ENCODE measurements around the gene PTGIS. TPM values are rescaled to one million over a fixed set of nuclear protein-coding genes. Genes with fewer than 3 reads are reported as not detected.

PTGIS gene
- total and polyA plus RNA-seq, 2 of the 4 experiments (the other 2 are of a cell fraction): 1.6 to 2.6 TPM

DNA sequence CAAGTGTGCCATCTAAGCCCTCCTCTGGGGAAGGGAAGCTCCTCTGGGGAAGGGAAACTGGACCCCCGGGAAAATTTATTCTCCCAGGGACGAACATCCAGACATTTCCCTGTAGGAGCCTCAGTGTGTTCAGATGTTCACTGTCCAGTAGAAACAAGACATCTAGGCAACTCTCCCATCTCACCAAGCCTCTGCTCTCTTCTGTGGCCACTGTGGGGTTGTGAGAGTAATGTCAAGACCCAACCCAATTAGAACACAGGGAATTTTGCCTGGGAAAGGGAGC lies 3.6 kb upstream of the PTGIS start:
- Histone ChIP-seq H3K9me3 (ENCODE audit: control insufficient read depth, insufficient read depth, low read length) (peaks cover under 1% of the 10 kb centered on the region; the same call in 1 of the 2 replicates), H3K9ac (ENCODE audit: low read depth, low read length) (no peak overlapping the region), H3K4me2 (ENCODE audit: low read depth, low read length) (no peak overlapping the region), H2AK5ac (ENCODE audit: low read depth, low read length) (no peak overlapping the region), H2AK9ac (replicated peaks; ENCODE audit: low read depth, low read length, poor library complexity) (no peak overlapping the region), H3K4me1 (ENCODE audit: control insufficient read depth, insufficient read depth, low read length) (peaks cover 24% of the 10 kb centered on the region; the same call in 1 of the 2 replicates), H3K9me1 (ENCODE audit: insufficient read depth, low read length) (no peaks in the 10 kb centered on the region), H2BK120ac (ENCODE audit: low read depth, low read length) (no peak overlapping the region), H3K23ac (ENCODE audit: low read depth, low read length) (no peak overlapping the region), H4K8ac (ENCODE audit: low read depth in 2 of 2, low read length in 2 of 2) (no peak overlapping the region), H2BK15ac (ENCODE audit: low read depth, low read length) (no peak overlapping the region), H3K36me3 (ENCODE audit: control insufficient read depth, insufficient read depth, low read length) (no peaks in the 10 kb centered on the region), H3K27me3 (ENCODE audit: control insufficient read depth, insufficient read depth, low read length) (peaks cover 21% of the 10 kb centered on the region), H3K4me3 (ENCODE audit: insufficient read depth, low read depth, low read length) (no peak overlapping the region), H2BK5ac (ENCODE audit: low read depth, low read length, poor library complexity, severe bottlenecking) (no peak overlapping the region), H3K79me1 (ENCODE audit: low read depth in 1 of 2, low read length in 2 of 2) (no peaks in the 10 kb centered on the region), H4K5ac (ENCODE audit: low read depth, low read length) (no peak overlapping the region), H3K27ac (ENCODE audit: insufficient read depth, low read length) (no peak overlapping the region), H3K56ac (ENCODE audit: extremely low read depth, insufficient read depth, low read length) (no peak overlapping the region), H3K4ac (ENCODE audit: low read depth, low read length) (no peak overlapping the region), H4K91ac (ENCODE audit: insufficient read depth, low read depth, low read length) (no peak overlapping the region; the same call in 1 of the 2 replicates), H3K18ac (ENCODE audit: low read depth, low read length) (no peak overlapping the region), H4K20me1 (ENCODE audit: insufficient read depth, low read length) (no peaks in the 10 kb centered on the region), H2AFZ (replicated peaks; ENCODE audit: low read length, poor library complexity) (no peak overlapping the region), H2BK20ac (ENCODE audit: low read depth, low read length) (no peak overlapping the region), H3K14ac (replicated peaks; ENCODE audit: low read depth, low read length) (no peak overlapping the region)
- no peak for ATAC-seq (ENCODE audit: low read depth)
- ChIA-PET CTCF (no interaction called here), POLR2A (ENCODE audit: unreplicated experiment) (no interaction called here)
- in situ Hi-C loops (cut with MboI; ENCODE audit: low sequenced_read_pairs): no loop called here
- BruUV-seq (replicated peaks): no TSS peak
- no peak for DNase-seq
- WGBS, 2 experiments (ENCODE audit: extremely low coverage in 2 of 2, insufficient read length in 1 of 2): no CpG with 5 or more reads among the region's 2 CpGs
- dilution Hi-C loops (cut with HindIII; ENCODE audit: low sequenced_read_pairs, unreplicated experiment): no loop called here
- intact Hi-C loops (cut with micrococcal nuclease): no loop called here
- TF ChIP-seq SMC3 (IDR thresholded peaks at IDR 0.05; ENCODE audit: low read depth, low read length) (no peak), NFE2L2 (IDR thresholded peaks at IDR 0.05; ENCODE audit: low read depth, low read length) (no peak), POLR2A (IDR thresholded peaks at IDR 0.05; ENCODE audit: low read depth, low read length) (no peak), BHLHE40 (IDR thresholded peaks at IDR 0.05; ENCODE audit: low read depth, low read length) (no peak), FOS (IDR thresholded peaks at IDR 0.05; ENCODE audit: low read depth, low read length) (no peak), MAFK (IDR thresholded peaks at IDR 0.05; ENCODE audit: low read depth, low read length) (no peak), ELK1 (IDR thresholded peaks at IDR 0.05; ENCODE audit: borderline replicate concordance, low read depth, low read length) (no peak), MXI1 (IDR thresholded peaks at IDR 0.05; ENCODE audit: borderline replicate concordance, low read depth, low read length) (no peak), RFX5 (IDR thresholded peaks at IDR 0.05; ENCODE audit: low read depth, low read length) (no peak)
- TF ChIP-seq, protein P1, sequence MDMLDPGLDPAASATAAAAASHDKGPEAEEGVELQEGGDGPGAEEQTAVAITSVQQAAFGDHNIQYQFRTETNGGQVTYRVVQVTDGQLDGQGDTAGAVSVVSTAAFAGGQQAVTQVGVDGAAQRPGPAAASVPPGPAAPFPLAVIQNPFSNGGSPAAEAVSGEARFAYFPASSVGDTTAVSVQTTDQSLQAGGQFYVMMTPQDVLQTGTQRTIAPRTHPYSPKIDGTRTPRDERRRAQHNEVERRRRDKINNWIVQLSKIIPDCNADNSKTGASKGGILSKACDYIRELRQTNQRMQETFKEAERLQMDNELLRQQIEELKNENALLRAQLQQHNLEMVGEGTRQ (IDR thresholded peaks at IDR 0.05; ENCODE audit: low read depth, low read length): no peak
